NT2/D1 (cell line): ENCODE measurements around the gene GMCL2.

Experiments used
- DNase-seq: peaks from one replicate; pipeline ENCODE4 v3.0.0-alpha.2; 2011; ENCODE audit warnings: low read depth, low spot score
- H3K27me3 ChIP-seq: 2 replicates; pipeline ENCODE4 v1.6.0; 2011; ENCODE audit warnings: mild to moderate bottlenecking; ENCODE audit not compliant: insufficient read length, insufficient read depth
- H3K36me3 ChIP-seq: 2 replicates; pipeline ENCODE4 v1.6.1; 2011; ENCODE audit warnings: mild to moderate bottlenecking, low read length, mixed read lengths; ENCODE audit not compliant: insufficient read depth, insufficient read length
- H3K4me1 ChIP-seq: 2 replicates; pipeline ENCODE4 v1.5.1; 2011; ENCODE audit not compliant: insufficient read depth, insufficient read length
- H3K4me3 ChIP-seq: 2 replicates; pipeline ENCODE4 v1.5.1; 2011; ENCODE audit warnings: low read depth; ENCODE audit not compliant: insufficient read length
- H3K9ac ChIP-seq: 2 replicates; pipeline ENCODE4 v1.6.0; 2011; ENCODE audit warnings: low read depth; ENCODE audit not compliant: insufficient read length
- H3K9me3 ChIP-seq: 2 replicates; pipeline ENCODE4 v1.5.1; 2011; ENCODE audit warnings: mild to moderate bottlenecking, low read length; ENCODE audit not compliant: insufficient read depth
- SUZ12 ChIP-seq: IDR thresholded peaks from 2 replicates; pipeline ENCODE4 v1.6.1; 2011; ENCODE audit not compliant: insufficient read length, insufficient read depth; ENCODE audit errors: extremely low read depth
- YY1 ChIP-seq: IDR thresholded peaks from 2 replicates; pipeline ENCODE4 v1.6.1; 2011; ENCODE audit not compliant: insufficient read length, insufficient read depth
- ZNF274 ChIP-seq: IDR thresholded peaks from 2 replicates; pipeline ENCODE4 v1.6.1; 2011; ENCODE audit warnings: mild to moderate bottlenecking, low read depth, low read length

GMCL2 gene

DNA sequence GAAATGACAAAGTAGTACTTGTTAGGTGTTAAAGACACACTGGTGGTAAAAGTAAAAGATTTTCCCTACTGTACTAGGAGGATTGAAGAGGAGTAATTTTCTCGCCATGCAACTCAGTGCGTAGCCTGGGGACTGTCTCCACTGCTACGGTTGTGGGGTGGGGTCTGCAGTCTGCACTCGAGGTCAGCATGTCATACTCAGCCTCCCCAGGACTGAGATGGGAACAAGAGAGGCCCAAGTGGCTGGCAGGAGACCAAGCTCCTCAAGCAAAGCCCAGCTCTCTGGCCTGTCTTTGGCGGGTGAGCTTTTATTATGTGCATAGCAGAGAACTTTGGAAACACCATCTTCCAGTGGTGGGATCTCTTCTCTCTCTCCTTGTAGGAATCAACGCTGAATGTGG is 43.9 kb downstream of the GMCL2 start:
- TF ChIP-seq YY1, result no peak
- no peak for TF ChIP-seq SUZ12
- no peak for TF ChIP-seq ZNF274
- H3K27me3 ChIP-seq, result no peaks in the 10 kb centered on the region
- no peaks in the 10 kb centered on the region for H3K9me3 ChIP-seq
- peaks cover 4% of the 10 kb centered on the region for H3K4me1 ChIP-seq
- peaks cover 56% of the 10 kb centered on the region for H3K36me3 ChIP-seq
- no peak for DNase-seq
- no peak overlapping the region for H3K4me3 ChIP-seq
- no peak overlapping the region for H3K9ac ChIP-seq

GRCh38 chr5:178142642-178143041 is 44.5 kb downstream of the GMCL2 start:
- TF ChIP-seq SUZ12 (no peak), YY1 (no peak), ZNF274 (no peak)
- H3K4me1 ChIP-seq, result peaks cover 4% of the 10 kb centered on the region
- no peak overlapping the region for H3K9ac ChIP-seq
- no peaks in the 10 kb centered on the region for H3K9me3 ChIP-seq
- no peaks in the 10 kb centered on the region for H3K27me3 ChIP-seq
- H3K4me3 ChIP-seq, result no peak overlapping the region
- H3K36me3 ChIP-seq, result peaks cover 56% of the 10 kb centered on the region
- no peak for DNase-seq

GRCh38 chr5:178141550-178141949 is 45.6 kb downstream of the GMCL2 start:
- DNase-seq, result no peak
- TF ChIP-seq ZNF274 (no peak), SUZ12 (no peak), YY1 (no peak)
- Histone ChIP-seq H3K27me3 (no peaks in the 10 kb centered on the region), H3K4me3 (no peak overlapping the region), H3K9ac (no peak overlapping the region), H3K4me1 (peaks cover 4% of the 10 kb centered on the region), H3K36me3 (peaks cover 53% of the 10 kb centered on the region), H3K9me3 (no peaks in the 10 kb centered on the region)

- DNase-seq, result no peak
- Histone ChIP-seq H3K9ac (no peak overlapping the region), H3K27me3 (no peaks in the 10 kb centered on the region), H3K4me1 (no peaks in the 10 kb centered on the region), H3K4me3 (no peak overlapping the region), H3K9me3 (no peaks in the 10 kb centered on the region), H3K36me3 (peaks cover 46% of the 10 kb centered on the region)
- TF ChIP-seq ZNF274, result no peak
- no peak for TF ChIP-seq YY1
- no peak for TF ChIP-seq SUZ12
These were observed 49.2 kb downstream of the GMCL2 start for GRCh38 chr5:178137991-178138390.

DNA sequence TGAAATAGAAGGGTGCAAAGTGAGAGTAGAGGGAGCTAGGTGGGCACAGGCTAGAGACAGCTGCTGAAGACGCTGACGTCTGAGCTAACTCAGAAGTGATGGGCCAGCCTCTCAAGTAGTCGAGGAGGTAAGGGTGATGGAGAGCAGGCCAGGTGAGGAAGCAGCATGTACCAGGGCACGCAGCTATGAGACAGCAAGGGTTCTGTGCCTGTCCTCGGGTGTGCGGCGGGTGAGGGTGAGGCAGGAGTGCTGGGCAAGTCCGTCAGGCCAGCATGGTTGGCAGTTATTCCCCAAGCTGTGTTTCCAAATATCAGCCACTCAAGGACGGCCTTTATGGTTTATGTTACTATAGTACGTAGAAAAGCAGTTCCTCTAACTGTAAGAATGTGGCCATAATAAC is 50.2 kb downstream of the GMCL2 start:
- no peak overlapping the region for H3K9ac ChIP-seq
- no peak for DNase-seq
- peaks cover 36% of the 10 kb centered on the region for H3K36me3 ChIP-seq
- no peaks in the 10 kb centered on the region for H3K9me3 ChIP-seq
- H3K4me3 ChIP-seq, result no peak overlapping the region
- TF ChIP-seq ZNF274, result no peak
- TF ChIP-seq SUZ12, result no peak
- TF ChIP-seq YY1, result no peak
- H3K4me1 ChIP-seq, result no peaks in the 10 kb centered on the region
- no peaks in the 10 kb centered on the region for H3K27me3 ChIP-seq
